ENCODE results near the gene PCYOX1L. TPM values are rescaled to one million over a fixed set of nuclear protein-coding genes. Genes with fewer than 3 reads are reported as not detected.

Gene PCYOX1L
- total and polyA plus RNA-seq, 2 of the 8 experiments (the other 6 are each of a cell fraction or from before 2014, with no cell fraction given), result 6.8 to 17.2 TPM

- Histone ChIP-seq H2AFZ (ENCODE audit: low read length) (no peak overlapping the region), H2BK120ac (replicated peaks; ENCODE audit: low read depth, low read length) (no peak overlapping the region), H4K20me1 (replicated peaks in 1 of 2; ENCODE audit: control insufficient read depth in 1 of 2, insufficient read depth in 2 of 2, low read length in 2 of 2) (peaks cover 0 to 3% of the 10 kb centered on the region in 2 experiments), H3K14ac (ENCODE audit: insufficient read length) (no peak overlapping the region), H4K5ac (ENCODE audit: insufficient read length, low read depth, low read length) (no peak overlapping the region), H3K56ac (replicated peaks; ENCODE audit: insufficient read length, low read depth, low read length) (no peak overlapping the region), H3K27ac (ENCODE audit: low read depth, low read length) (no peak overlapping the region), H3K79me1 (ENCODE audit: low read depth, low read length) (no peaks in the 10 kb centered on the region), H2AK5ac (ENCODE audit: low read depth, low read length) (no peak overlapping the region), H3K36me3 (ENCODE audit: control insufficient read depth in 2 of 4, insufficient read depth in 4 of 4, low read length in 3 of 4) (no peaks in the 10 kb centered on the region; a peak in 1 of 8 replicates), H4K8ac (ENCODE audit: extremely low read depth, insufficient read depth, low read length) (no peak overlapping the region), H3K23me2 (ENCODE audit: low read depth, low read length) (no peaks in the 10 kb centered on the region), H4K91ac (replicated peaks; ENCODE audit: insufficient read length, low read length) (no peak overlapping the region), H3K23ac (ENCODE audit: insufficient read length) (no peak overlapping the region), H2BK12ac (ENCODE audit: low read depth, low read length) (no peak overlapping the region), H2BK5ac (ENCODE audit: low read depth, low read length) (no peak overlapping the region), H3K9ac (replicated peaks in 1 of 4; ENCODE audit: extremely low read depth in 1 of 4, low read depth in 3 of 4, low read length in 3 of 4) (no peak overlapping the region), H3K4me2 (ENCODE audit: insufficient read depth in 1 of 2, low read depth in 2 of 2, low read length in 2 of 2) (no peak overlapping the region), H3K4me1 (replicated peaks in 1 of 4; ENCODE audit: control insufficient read depth in 3 of 4, insufficient read depth in 4 of 4, low read length in 3 of 4) (peaks cover 0 to 3% (median 1%) of the 10 kb centered on the region in 4 experiments; a peak in 3 of 7 replicates), H3K9me3 (ENCODE audit: insufficient read depth in 2 of 2, low read depth in 1 of 2, low read length in 1 of 2) (no peaks in the 10 kb centered on the region), H3K4ac (replicated peaks; ENCODE audit: insufficient read length, low read depth, low read length) (no peak overlapping the region), H3K79me2 (ENCODE audit: control insufficient read depth in 1 of 2, insufficient read depth in 2 of 2, low read length in 2 of 2) (no peaks in the 10 kb centered on the region), H2BK20ac (ENCODE audit: low read length) (no peak overlapping the region), H2BK15ac (ENCODE audit: low read length) (no peak overlapping the region), H3K4me3 (ENCODE audit: extremely low read depth in 1 of 4, insufficient read depth in 2 of 4, low read depth in 3 of 4, low read length in 4 of 4) (no peak overlapping the region), H3K18ac (ENCODE audit: extremely low read depth, low read length) (no peak overlapping the region), H3K27me3 (replicated peaks in 1 of 4; ENCODE audit: control insufficient read depth in 3 of 4, extremely low read depth in 1 of 4, insufficient read depth in 3 of 4, low read length in 3 of 4) (no peaks in the 10 kb centered on the region)
- TF ChIP-seq CREB1 (IDR thresholded peaks at IDR 0.05) (no peak), JUND (IDR thresholded peaks at IDR 0.05; ENCODE audit: low read length) (no peak), CEBPB (IDR thresholded peaks at IDR 0.05; ENCODE audit: low read depth, low read length) (no peak), E2F6 (IDR thresholded peaks at IDR 0.05) (no peak), PHF8 (conservative IDR thresholded peaks at IDR 0.05; ENCODE audit: low read depth, low read length) (no peak)
- POLR2A ChIA-PET (ENCODE audit: partially characterized antibody), result no interaction called here
- DNase-seq (ENCODE audit: low read depth in 1 of 2, low spot score in 2 of 2), result no peak
- FAIRE-seq, result no peak
- CTCF ChIA-PET (ENCODE audit: partially characterized antibody), result interaction anchor here (1.3 to 46.1 kb wide), 6 partner anchors 7 to 74 kb away, joined by 4 to 1310 read pairs (median 35); partner anchors contain the start of genes GRPEL2 and IL17B
- WGBS, 2 experiments (ENCODE audit: extremely low coverage in 1 of 2, insufficient coverage in 1 of 2, insufficient read length in 1 of 2, insufficient replicate concordance in 2 of 2, low coverage in 1 of 2, low lambda C conversion rate in 2 of 2, missing lambda C conversion rate in 1 of 2), result 82% methylated on average over 2 of the region's 2 CpGs; no CpG with 5 or more reads in 1 of the 2 experiments
Measured at GRCh38 chr5:149364719-149365118, 6.9 kb downstream of the PCYOX1L start.
